HepG2 (cell line): ENCODE measurements around the gene OR2K2. TPM values are rescaled to one million over a fixed set of nuclear protein-coding genes. Genes with fewer than 3 reads are reported as not detected.

Experiments
- ATAC-seq: fragments of 200-7000 bp; cut with Tn5 transposase; 3 replicates; pipeline ENCODE4 v1.9.1; 2020; ENCODE audit warnings: mild to moderate bottlenecking, moderate library complexity
- BruUV-seq: library from RNA; stranded (reverse); fragments of 400-500 nt; replicated peaks from 2 replicates; lab custom pipeline; 2021; lab: Mats Ljungman, UMichigan
- CTCF ChIA-PET: fragments of 300-600 bp; formaldehyde crosslinking; extraction: SDS; loops from one replicate; lab custom pipeline; 2021; ENCODE audit warnings: low total read pairs, inconsistent platforms, low intra/inter-chr PET ratio; lab: Yijun Ruan, JAX
- POLR2A ChIA-PET: fragments of 350-600 bp; sonication (Branson Sonifier 250); formaldehyde crosslinking; loops from one replicate; lab custom pipeline; 2020; ENCODE audit warnings: antibody characterized with exemption, inconsistent platforms; lab: Yijun Ruan, JAX
- DNase-seq: peaks from one replicate; pipeline ENCODE4 v3.0.0-alpha.2; 2015; ENCODE audit warnings: low spot score
- FAIRE-seq: peaks from 3 replicates; lab custom pipeline; 2011; peaks lifted over from hg19 to GRCh38; lab: Jason Lieb, UNC
- H2AFZ ChIP-seq: one replicate; pipeline ENCODE4 v1.6.1; 2011; ENCODE audit warnings: low read length, inconsistent platforms
- H3K27ac ChIP-seq: fragments of 300-600 bp; 3 replicates; pipeline ENCODE4 v1.8.0; 2011; ENCODE audit warnings: mixed run types, mild to moderate bottlenecking, mixed read lengths, low read length, inconsistent platforms; ENCODE audit not compliant: insufficient read depth; ENCODE audit errors: extremely low read length
- H3K27me3 ChIP-seq, 2 experiments: fragments of 200-600 bp in 1 of 2; 2 replicates in 1 of 2; 3 replicates in 1 of 2; pipeline versions ENCODE4 v1.6.0 to v1.8.0; 2011; ENCODE audit warnings: low read length in 2 of 2, mild to moderate bottlenecking in 2 of 2, moderate library complexity in 2 of 2, inconsistent platforms in 1 of 2; ENCODE audit not compliant: insufficient read depth in 2 of 2, control insufficient read depth in 1 of 2
- H3K36me3 ChIP-seq, 2 experiments: fragments of 200-600 bp in 1 of 2; replicated peaks in 1 of 2; 2 replicates in 1 of 2; 3 replicates in 1 of 2; pipeline versions ENCODE4 v1.5.1 to v1.8.0; 2011; ENCODE audit warnings: low read length in 2 of 2, inconsistent platforms in 1 of 2; ENCODE audit not compliant: insufficient read depth in 2 of 2, control insufficient read depth in 1 of 2
- H3K4me1 ChIP-seq: 2 replicates; pipeline ENCODE4 v1.5.1; 2012; ENCODE audit warnings: low read length, inconsistent platforms; ENCODE audit not compliant: insufficient read depth
- H3K4me2 ChIP-seq: 2 replicates; pipeline ENCODE4 v1.6.0; 2011; ENCODE audit warnings: low read depth, low read length, inconsistent platforms
- H3K4me3 ChIP-seq, 3 experiments: fragments of 200-600 bp in 1 of 3; sonication (generic), shearing (Covaris generic) in 1 of 3; replicated peaks in 1 of 3; 2 replicates each; pipeline ENCODE4 v1.5.1; 2011 to 2016; ENCODE audit warnings: low read length in 3 of 3, inconsistent platforms in 2 of 3, low read depth in 2 of 3, mild to moderate bottlenecking in 2 of 3, control low read depth in 1 of 3, mixed read lengths in 1 of 3; ENCODE audit not compliant: insufficient read depth in 1 of 3
- H3K79me2 ChIP-seq: one replicate; pipeline ENCODE4 v1.6.1; 2011; ENCODE audit warnings: low read length, inconsistent platforms; ENCODE audit not compliant: insufficient read depth
- H3K9ac ChIP-seq: 2 replicates; pipeline ENCODE4 v1.6.0; 2011; ENCODE audit warnings: mild to moderate bottlenecking, low read depth, low read length, inconsistent platforms; ENCODE audit not compliant: insufficient read depth
- H3K9me3 ChIP-seq: 2 replicates; pipeline ENCODE4 v1.5.1; 2012; ENCODE audit warnings: mild to moderate bottlenecking, low read length
- H4K20me1 ChIP-seq: 2 replicates; pipeline ENCODE4 v1.6.0; 2011; ENCODE audit warnings: inconsistent platforms, mild to moderate bottlenecking, low read length, moderate library complexity; ENCODE audit not compliant: insufficient read depth
- CENPT ChIP-seq: sonication (generic); formaldehyde crosslinking; IDR thresholded peaks from 2 replicates; pipeline ENCODE4 v1.8.0; 2022; ENCODE audit warnings: low read depth, mild to moderate bottlenecking, moderate library complexity, missing genetic modification reagents
- MAFF ChIP-seq: IDR thresholded peaks from 2 replicates; pipeline ENCODE4 v1.6.1; 2011; ENCODE audit warnings: low read depth, low read length, improper control_type of control experiment
- MAFK ChIP-seq, 2 experiments: IDR thresholded peaks in 1 of 2; conservative IDR thresholded peaks in 1 of 2; 2 replicates each; pipeline ENCODE4 v1.6.1; 2011; ENCODE audit warnings: improper control_type of control experiment in 2 of 2, low read length in 2 of 2
- SOX5 ChIP-seq: IDR thresholded peaks from 2 replicates; pipeline ENCODE4 v1.6.1; 2016; ENCODE audit warnings: borderline replicate concordance
- ZNF224 ChIP-seq: sonication (generic); formaldehyde crosslinking; IDR thresholded peaks from 2 replicates; pipeline ENCODE4 v1.5.0; 2020; ENCODE audit warnings: mild to moderate bottlenecking, missing genetic modification reagents
- ZNF30 ChIP-seq: sonication (generic); formaldehyde crosslinking; IDR thresholded peaks from 2 replicates; pipeline ENCODE4 v1.5.0; 2020; ENCODE audit warnings: mild to moderate bottlenecking, missing genetic modification reagents
- ZNF329 ChIP-seq: sonication (generic); formaldehyde crosslinking; IDR thresholded peaks from 2 replicates; pipeline ENCODE4 v1.9.0; 2021; ENCODE audit warnings: low read depth, mild to moderate bottlenecking, missing genetic modification reagents
- ZNF550 ChIP-seq: sonication (generic); formaldehyde crosslinking; IDR thresholded peaks from 2 replicates; pipeline ENCODE4 v1.4.0; 2020; ENCODE audit warnings: mild to moderate bottlenecking, missing genetic modification reagents, borderline replicate concordance
- WGBS: methylation state at CpG from one replicate; pipeline ENCODE4 v1.1.6; 2017; ENCODE audit warnings: low lambda C conversion rate; 5-methylcytosine and 5-hydroxymethylcytosine counted together
- in situ Hi-C: cut with HindIII; loops from 2 replicates; pipeline ENCODE4 v1.10.0; 2017; ENCODE audit warnings: low pct_unique_long_range_greater_than_20kb; ENCODE audit not compliant: extremely low pct_ligation_motif_present
- intact Hi-C: fragments of 100-400 bp; cut with micrococcal nuclease; formaldehyde crosslinking; loops from one replicate; pipeline ENCODE4 v1.10.0; 2022; ENCODE audit not compliant: unreplicated experiment
- polyA plus RNA-seq, 8 experiments: library from polyadenylated mRNA; depleted of rRNA in 3 of 8; stranded (reverse) in 7 of 8; unstranded in 1 of 8; fragments of >200 nt; fragmentation: Illumina TruSeq in 4 of 8; extraction: Trizol in 4 of 8; gene quantifications; 2 replicates each; pipeline versions ENCODE4 v1.2.1 to v1.2.3, GENCODE V29; 2011 to 2016; ENCODE audit warnings: low read depth in 4 of 8, missing spikeins in 1 of 8, mixed read lengths in 1 of 8; ENCODE audit not compliant: insufficient read depth in 1 of 8
- total RNA-seq, 5 experiments: library from RNA; depleted of rRNA; stranded (reverse); fragments of >200 nt; fragmentation: Illumina TruSeq; extraction: Trizol; gene quantifications; 2 replicates each; pipeline ENCODE4 v1.2.3, GENCODE V29; 2016; ENCODE audit warnings: low read depth in 1 of 5
- TF ChIP-seq, protein P1 (sequence below): IDR thresholded peaks from 2 replicates; pipeline ENCODE4 v1.6.1; 2016; ENCODE audit warnings: low read depth, control low read depth

OR2K2 gene
- total and polyA plus RNA-seq, 2 of the 13 experiments (the other 11 are each of a cell fraction or from before 2014, with no cell fraction given) = not detected

DNA sequence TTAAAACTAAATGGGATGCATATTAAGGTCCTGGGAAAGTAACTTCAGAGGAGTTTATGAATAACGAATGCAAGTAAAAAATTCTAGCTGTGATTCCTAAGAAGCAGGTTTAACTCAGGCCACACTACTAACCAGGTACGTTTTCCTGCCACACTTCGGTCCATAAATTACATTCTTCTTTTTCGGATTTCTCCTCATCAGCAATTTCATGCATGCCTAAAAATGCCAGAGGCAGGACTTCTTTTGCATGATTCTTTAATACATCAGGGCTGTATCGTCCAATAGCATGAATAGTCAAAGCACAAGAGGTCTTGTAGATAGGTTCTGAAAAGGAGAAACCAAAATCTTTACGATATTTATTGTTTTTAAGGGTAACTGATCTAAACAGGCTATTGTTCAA is 42.3 kb upstream of the OR2K2 start:
- POLR2A ChIA-PET = no interaction called here
- Histone ChIP-seq H3K79me2 (no peaks in the 10 kb centered on the region), H3K4me1 (no peaks in the 10 kb centered on the region), H3K4me2 (no peak overlapping the region), H2AFZ (no peak overlapping the region), H3K27ac (no peak overlapping the region), H3K9ac (no peak overlapping the region), H3K9me3 (no peaks in the 10 kb centered on the region), H3K36me3 (peaks cover 21 to 79% of the 10 kb centered on the region in 2 experiments), H3K4me3 (no peak overlapping the region), H4K20me1 (no peaks in the 10 kb centered on the region), H3K27me3 (no peaks in the 10 kb centered on the region)
- CTCF ChIA-PET = no interaction called here
- no TSS peak for BruUV-seq
- DNase-seq (no peak), FAIRE-seq (no peak), ATAC-seq (no peak)
- over 99% methylated on average over 6 of the region's 6 CpGs for WGBS
- TF ChIP-seq ZNF329 (CRISPR knock-in tag) (no peak), SOX5 (CRISPR knock-in tag) (no peak), ZNF30 (CRISPR knock-in tag) (no peak), CENPT (no peak), MAFK (conservative IDR thresholded peaks at IDR 0.05 in 1 of 2, IDR thresholded peaks at IDR 0.05 in 1 of 2; ENCODE audit: low read length in 2 of 2) (peak; percentile 59 to 71; a peak in 3 of 4 replicates), MAFF (peak; percentile 59), ZNF224 (CRISPR knock-in tag) (no peak), ZNF550 (CRISPR knock-in tag) (no peak)
- TF ChIP-seq, protein P1, sequence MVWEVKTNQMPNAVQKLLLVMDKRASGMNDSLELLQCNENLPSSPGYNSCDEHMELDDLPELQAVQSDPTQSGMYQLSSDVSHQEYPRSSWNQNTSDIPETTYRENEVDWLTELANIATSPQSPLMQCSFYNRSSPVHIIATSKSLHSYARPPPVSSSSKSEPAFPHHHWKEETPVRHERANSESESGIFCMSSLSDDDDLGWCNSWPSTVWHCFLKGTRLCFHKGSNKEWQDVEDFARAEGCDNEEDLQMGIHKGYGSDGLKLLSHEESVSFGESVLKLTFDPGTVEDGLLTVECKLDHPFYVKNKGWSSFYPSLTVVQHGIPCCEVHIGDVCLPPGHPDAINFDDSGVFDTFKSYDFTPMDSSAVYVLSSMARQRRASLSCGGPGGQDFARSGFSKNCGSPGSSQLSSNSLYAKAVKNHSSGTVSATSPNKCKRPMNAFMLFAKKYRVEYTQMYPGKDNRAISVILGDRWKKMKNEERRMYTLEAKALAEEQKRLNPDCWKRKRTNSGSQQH (CRISPR knock-in tag) = no peak
- intact Hi-C loops (no loop called here), in situ Hi-C loops (no loop called here)
